Left lung (tissue), 10 donors: ENCODE results near the gene WFDC5. TPM values are rescaled to one million over a fixed set of nuclear protein-coding genes. Genes with fewer than 3 reads are reported as not detected.

Experiments
- ATAC-seq: fragments of 200-7000 bp; cut with Tn5 transposase; one replicate; pipeline ENCODE4 v1.9.1; 2020; ENCODE audit warnings: moderate library complexity
- DNase-seq, 4 donors: peaks; one replicate each; pipeline ENCODE4 v3.0.0-alpha.2; 2013 to 2020
- H3K27ac ChIP-seq, 2 donors: fragments of 200-600 bp; sonication (generic) in 1 of 2; one replicate each; pipeline versions ENCODE4 v1.5.0 to v1.8.0; 2020 to 2021
- H3K27me3 ChIP-seq, 2 donors: fragments of 200-600 bp; sonication (generic) in 1 of 2; one replicate each; pipeline versions ENCODE4 v1.5.0 to v1.8.0; 2020 to 2021
- H3K36me3 ChIP-seq, 2 donors: fragments of 200-600 bp; sonication (generic) in 1 of 2; one replicate each; pipeline versions ENCODE4 v1.5.0 to v1.8.0; 2020 to 2021
- H3K4me1 ChIP-seq, 2 donors: fragments of 200-600 bp; one replicate each; pipeline ENCODE4 v1.8.0; 2021
- H3K4me3 ChIP-seq, 2 donors: fragments of 200-600 bp; sonication (generic) in 1 of 2; one replicate each; pipeline versions ENCODE4 v1.5.0 to v1.8.0; 2020 to 2021; ENCODE audit warnings: mild to moderate bottlenecking in 1 of 2
- H3K9me3 ChIP-seq, 2 donors: fragments of 200-600 bp; sonication (generic) in 1 of 2; one replicate each; pipeline versions ENCODE4 v1.5.0 to v1.8.0; 2020 to 2021
- CTCF ChIP-seq, 2 donors: fragments of 200-600 bp; sonication (generic) in 1 of 2; IDR thresholded peaks; one replicate each; pipeline versions ENCODE4 v1.5.0 to v1.8.0; 2021; ENCODE audit warnings: antibody characterized with exemption in 2 of 2
- intact Hi-C, 2 donors: fragments of 100-400 bp; cut with DNase I; formaldehyde crosslinking; loops; one replicate each; pipeline versions ENCODE4 v1.11.2 to v1.14.2; 2022
- polyA plus RNA-seq, 6 donors: library from polyadenylated mRNA; unstranded; fragments of 120-200 nt; gene quantifications; one replicate each; pipeline ENCODE4 v1.2.1, GENCODE V29; 2013; ENCODE audit not compliant: insufficient read length in 6 of 6
- total RNA-seq, 2 donors: library from RNA; stranded (reverse); fragmentation: NEBNext Ultra II Directional; extraction: Animal tissue kit (Norgen Biotek cat#: 25700); gene quantifications; one replicate each; pipeline ENCODE4 v1.2.1, GENCODE V29; 2021
- donor health status: DM: no; HTN: yes; CAD: no.
- donor health status: DM: no; HTN: no; CAD: no.

The WFDC5 gene
- total and polyA plus RNA-seq, 8 donors = 0.32 to 0.37 TPM; not detected in 6

- no peak for ATAC-seq
- Histone ChIP-seq H3K27me3 (peaks cover 12 to 42% of the 10 kb centered on the region in 2 donors), H3K9me3 (no peaks in the 10 kb centered on the region), H3K4me3 (no peak overlapping the region), H3K4me1 (peaks cover under 1 to 16% of the 10 kb centered on the region in 2 donors), H3K27ac (no peak overlapping the region), H3K36me3 (no peaks in the 10 kb centered on the region)
- intact Hi-C loops = no loop called here
- no peak for TF ChIP-seq CTCF (IDR thresholded peaks at IDR 0.05)
- no peak for DNase-seq
Observed at GRCh38 chr20:45103072-45103471, 11.9 kb downstream of the WFDC5 start.

GRCh38 chr20:45101333-45101850 is 13.6 kb downstream of the WFDC5 start:
- ATAC-seq (peak; percentile 14), DNase-seq (no peak)
- no peaks in the 10 kb centered on the region for H3K9me3 ChIP-seq
- H3K27me3 ChIP-seq = peaks cover 22 to 59% of the 10 kb centered on the region in 2 donors
- no peak for TF ChIP-seq CTCF (IDR thresholded peaks at IDR 0.05)
- no peaks in the 10 kb centered on the region for H3K36me3 ChIP-seq
- intact Hi-C loops = no loop called here
- H3K27ac ChIP-seq = no peak overlapping the region
- H3K4me1 ChIP-seq = peaks cover 8 to 22% of the 10 kb centered on the region in 2 donors
- H3K4me3 ChIP-seq = no peak overlapping the region

- DNase-seq (peak in 2 of 4 donors; percentile 13 to 81), ATAC-seq (peak; percentile 16)
- intact Hi-C loops = no loop called here
- no peaks in the 10 kb centered on the region for H3K9me3 ChIP-seq
- no peak within 1 kb of the TSS for H3K27ac ChIP-seq
- H3K4me1 ChIP-seq = peaks cover 8 to 22% of the 10 kb centered on the region in 2 donors
- H3K36me3 ChIP-seq = no peaks in the 10 kb centered on the region
- TF ChIP-seq CTCF (IDR thresholded peaks at IDR 0.05) = no peak
- H3K27me3 ChIP-seq = peaks cover 22 to 64% of the 10 kb centered on the region in 2 donors
- H3K4me3 ChIP-seq = no peak within 1 kb of the TSS
Observed at GRCh38 chr20:45100563-45101245, 14.3 kb downstream of the WFDC5 start, which contains the start of gene KCNS1. TSS of gene KCNS1 (minus strand) at chr20:45101127. CDS start at chr20:45099236, 1,891 bp downstream.

GRCh38 chr20:45098103-45098773 is 16.7 kb downstream of the WFDC5 start:
- intact Hi-C loops = loop anchor here in 1 of 2 donors (10.0 kb wide), 1 partner anchor 53 kb away; no protein-coding TSS in a partner anchor
- TF ChIP-seq CTCF (IDR thresholded peaks at IDR 0.05) = no peak
- peaks cover 22 to 64% of the 10 kb centered on the region in 2 donors for H3K27me3 ChIP-seq
- no peaks in the 10 kb centered on the region for H3K9me3 ChIP-seq
- DNase-seq = peak in 2 of 4 donors; percentile 33 to 74
- H3K4me1 ChIP-seq = peaks cover 8 to 22% of the 10 kb centered on the region in 2 donors
- peak overlapping the region in 1 of 2 donors; percentile 23 for H3K4me3 ChIP-seq
- no peaks in the 10 kb centered on the region for H3K36me3 ChIP-seq
- no peak for ATAC-seq
- H3K27ac ChIP-seq = no peak overlapping the region
